GM12878 (cell line): ENCODE measurements around the gene CHRM5. TPM values are rescaled to one million over a fixed set of nuclear protein-coding genes. Genes with fewer than 3 reads are reported as not detected.

ENCODE experiments used
- ATAC-seq: fragments of 200-7000 bp; cut with Tn5 transposase; 3 replicates; pipeline ENCODE4 v1.9.1; 2020; ENCODE audit warnings: mild to moderate bottlenecking, moderate library complexity
- BruUV-seq: library from RNA; stranded (reverse); fragments of 400-500 nt; replicated peaks from 2 replicates; lab custom pipeline; 2021; lab: Mats Ljungman, UMichigan
- CTCF ChIA-PET: fragments of 300-600 bp; sonication (Branson Sonifier 250); formaldehyde crosslinking; extraction: SDS; loops from one replicate; lab custom pipeline; 2021; ENCODE audit warnings: inconsistent platforms; lab: Yijun Ruan, JAX
- POLR2A ChIA-PET: fragments of 350-600 bp; formaldehyde crosslinking; extraction: SDS; loops from one replicate; lab custom pipeline; 2021; ENCODE audit warnings: inconsistent platforms; lab: Charles Lee
- RAD21 ChIA-PET: fragments of 300-600 bp; sonication (Branson Sonifier 250); formaldehyde crosslinking; loops from one replicate; lab custom pipeline; 2023; ENCODE audit warnings: antibody characterized with exemption; ENCODE audit not compliant: unreplicated experiment; lab: Charles Lee
- SMC1A ChIA-PET: fragments of 300-600 bp; sonication (Branson Sonifier 250); formaldehyde crosslinking; loops from one replicate; lab custom pipeline; 2023; ENCODE audit not compliant: unreplicated experiment, uncharacterized antibody; lab: Charles Lee
- DNase-seq: peaks from one replicate; pipeline ENCODE4 v3.0.0-alpha.2; 2011; ENCODE audit warnings: low read depth, low spot score
- FAIRE-seq: peaks from 3 replicates; lab custom pipeline; 2011; peaks lifted over from hg19 to GRCh38; lab: Jason Lieb, UNC
- H2AFZ ChIP-seq: 2 replicates; pipeline ENCODE4 v1.6.0; 2011; ENCODE audit warnings: low read depth, low read length, control low read depth; ENCODE audit not compliant: control insufficient read depth
- H3K27ac ChIP-seq: 2 replicates; pipeline ENCODE4 v1.5.1; 2011; ENCODE audit warnings: control low read depth; ENCODE audit not compliant: control insufficient read depth, insufficient read depth
- H3K27me3 ChIP-seq, 2 experiments: replicated peaks in 1 of 2; 2 replicates each; pipeline versions ENCODE4 v1.6.0 to v1.6.1; 2011; ENCODE audit warnings: low read length in 1 of 2; ENCODE audit not compliant: control insufficient read depth in 2 of 2, insufficient read depth in 2 of 2
- H3K36me3 ChIP-seq, 2 experiments: 2 replicates each; pipeline ENCODE4 v1.5.1; 2011; ENCODE audit warnings: low read length in 1 of 2; ENCODE audit not compliant: control insufficient read depth in 2 of 2, insufficient read depth in 2 of 2
- H3K4me1 ChIP-seq: 2 replicates; pipeline ENCODE4 v1.6.1; 2011; ENCODE audit warnings: mild to moderate bottlenecking, low read length, moderate library complexity, mixed read lengths; ENCODE audit not compliant: control insufficient read depth, insufficient read depth
- H3K4me2 ChIP-seq: 2 replicates; pipeline ENCODE4 v1.6.0; 2011; ENCODE audit warnings: control low read depth; ENCODE audit not compliant: control insufficient read depth, insufficient read depth
- H3K4me3 ChIP-seq: fragments of 200-600 bp; sonication (generic); 2 replicates; pipeline ENCODE4 v1.5.1; 2016
- H3K79me2 ChIP-seq: 2 replicates; pipeline ENCODE4 v1.6.0; 2011; ENCODE audit warnings: low read length; ENCODE audit not compliant: control insufficient read depth, insufficient read depth
- H3K9ac ChIP-seq: 2 replicates; pipeline ENCODE4 v1.8.0; 2011; ENCODE audit warnings: low read length, control low read depth, mixed read lengths; ENCODE audit not compliant: control insufficient read depth, insufficient read depth
- H3K9me3 ChIP-seq: replicated peaks from 3 replicates; pipeline ENCODE4 v1.5.1; 2011; ENCODE audit warnings: mild to moderate bottlenecking, low read length; ENCODE audit not compliant: control insufficient read depth, insufficient read depth
- H4K20me1 ChIP-seq: 2 replicates; pipeline ENCODE4 v1.6.0; 2011; ENCODE audit not compliant: control insufficient read depth, insufficient read depth
- FOXM1 ChIP-seq: IDR thresholded peaks from 2 replicates; pipeline ENCODE4 v1.6.1; 2012; ENCODE audit warnings: low read depth, mild to moderate bottlenecking, inconsistent platforms, low read length, moderate library complexity
- LARP7 ChIP-seq: fragments of 450-650 bp; IDR thresholded peaks from 2 replicates; pipeline ENCODE4 v1.6.1; 2017; ENCODE audit warnings: mild to moderate bottlenecking
- NR2C2 ChIP-seq: IDR thresholded peaks from 2 replicates; pipeline ENCODE4 v1.6.1; 2011; ENCODE audit warnings: borderline replicate concordance, low read depth; ENCODE audit not compliant: control insufficient read depth, insufficient read length
- RBBP5 ChIP-seq: fragments of 200-600 bp; sonication (generic); conservative IDR thresholded peaks from 2 replicates; pipeline ENCODE4 v1.6.1; 2016
- SIX5 ChIP-seq: IDR thresholded peaks from 2 replicates; pipeline ENCODE4 v1.6.1; 2011; ENCODE audit warnings: mild to moderate bottlenecking, low read depth, low read length, moderate library complexity; ENCODE audit not compliant: severe bottlenecking
- ZBED1 ChIP-seq: IDR thresholded peaks from 2 replicates; pipeline ENCODE4 v1.6.1; 2016; ENCODE audit warnings: borderline replicate concordance
- ZNF274 ChIP-seq: IDR thresholded peaks from one replicate; pipeline ENCODE4 v1.8.0; 2011; ENCODE audit not compliant: insufficient read length, insufficient read depth
- ZNF622 ChIP-seq: fragments of 450-650 bp; IDR thresholded peaks from 2 replicates; pipeline ENCODE4 v1.6.1; 2017; ENCODE audit warnings: mild to moderate bottlenecking, inconsistent platforms
- ZZZ3 ChIP-seq: IDR thresholded peaks from 2 replicates; pipeline ENCODE4 v1.6.1; 2011; ENCODE audit warnings: low read depth; ENCODE audit not compliant: control insufficient read depth, insufficient read length
- WGBS: methylation state at CpG from one replicate; pipeline ENCODE4 v1.1.6; 2016; ENCODE audit warnings: low lambda C conversion rate; ENCODE audit not compliant: insufficient replicate concordance, insufficient coverage; ENCODE audit errors: missing lambda C conversion rate; 5-methylcytosine and 5-hydroxymethylcytosine counted together
- in situ Hi-C: fragments of 300-500 bp; cut with MboI; formaldehyde crosslinking; loops from 9 replicates; pipeline ENCODE4 v1.14.3; 2018; ENCODE audit warnings: mixed read lengths
- intact Hi-C: fragments of 100-400 bp; cut with micrococcal nuclease; formaldehyde crosslinking; loops from one replicate; pipeline ENCODE4 v1.14.2; 2022; ENCODE audit not compliant: unreplicated experiment
- polyA plus RNA-seq, 11 experiments: library from polyadenylated mRNA; depleted of rRNA in 4 of 11; unstranded in 6 of 11; stranded (reverse) in 5 of 11; fragments of >200 nt; fragmentation: Nextera tagmentation in 4 of 11; fragmentation: Illumina TruSeq in 1 of 11; extraction: Ambion mirVana in 4 of 11; extraction: Trizol in 1 of 11; gene quantifications; 1 replicate in 1 of 11; 2 replicates in 10 of 11; pipeline versions ENCODE4 v1.2.1 to v1.2.3, GENCODE V29; 2011 to 2016; ENCODE audit warnings: inconsistent platforms in 2 of 11, missing spikeins in 2 of 11, low read depth in 1 of 11
- total RNA-seq, 4 experiments: library from RNA; depleted of rRNA in 3 of 4; stranded (reverse); fragments of >200 nt in 3 of 4; fragmentation: Illumina TruSeq in 1 of 4; extraction: Trizol in 1 of 4; gene quantifications; 2 replicates each; pipeline versions ENCODE4 v1.2.1 to v1.2.3, GENCODE V29; 2013 to 2021
- TF ChIP-seq, protein P1 (sequence below): fragments of 450-650 bp; IDR thresholded peaks from 2 replicates; pipeline ENCODE4 v1.6.1; 2014; ENCODE audit warnings: mild to moderate bottlenecking
- TF ChIP-seq, protein P2 (sequence below): IDR thresholded peaks from 2 replicates; pipeline ENCODE4 v1.6.1; 2011; ENCODE audit warnings: borderline replicate concordance, low read depth, mild to moderate bottlenecking, moderate library complexity, low read length; ENCODE audit not compliant: insufficient read depth, poor library complexity, severe bottlenecking
- TF ChIP-seq, protein P3 (sequence below): fragments of 450-650 bp; IDR thresholded peaks from 2 replicates; pipeline ENCODE4 v1.6.1; 2016; ENCODE audit warnings: mild to moderate bottlenecking, moderate library complexity, borderline replicate concordance

The CHRM5 gene
- total and polyA plus RNA-seq, 10 of the 15 experiments (the other 5 are each of a cell fraction or from before 2014, with no cell fraction given): 0.01 to 0.10 (median 0.04) TPM; not detected in 6

DNA sequence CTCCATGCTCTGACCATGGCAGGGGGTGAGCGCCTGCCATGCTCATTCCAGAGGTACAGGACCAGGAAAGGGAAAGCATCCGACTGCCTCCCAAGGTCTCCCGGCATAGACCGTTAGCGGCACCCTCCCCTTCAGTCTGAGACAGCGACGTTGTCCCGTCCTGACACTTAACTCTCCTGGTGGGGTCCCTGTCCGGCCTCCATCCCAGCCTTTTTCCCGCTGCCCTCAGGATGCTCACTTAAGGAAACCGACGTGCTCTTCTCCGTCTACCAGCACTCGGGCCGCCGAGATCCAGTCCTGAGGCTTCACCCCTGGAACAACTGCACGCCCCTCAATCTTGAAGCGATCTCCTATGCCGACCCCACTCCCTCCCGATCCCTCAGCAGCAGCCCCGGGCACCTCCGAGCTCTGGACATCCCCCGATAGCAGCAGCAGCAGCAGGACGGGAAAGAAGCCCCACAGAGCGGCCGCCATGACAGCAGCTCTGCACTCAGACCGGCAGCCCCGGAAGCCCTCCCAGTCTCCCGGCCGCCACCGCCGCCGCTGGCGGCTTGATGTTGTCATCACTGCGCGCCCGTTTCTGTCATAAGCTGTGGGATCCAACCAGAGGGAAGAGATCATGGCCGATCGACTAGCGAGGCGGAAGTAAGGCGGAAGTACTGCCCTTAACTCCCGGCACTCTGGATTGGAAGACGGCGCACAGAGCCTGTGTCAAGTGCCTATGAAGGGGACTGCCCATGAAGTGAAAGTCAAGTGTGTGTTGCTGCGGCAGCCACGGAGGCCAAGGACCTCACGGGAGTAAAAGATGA lies 133.3 kb downstream of the CHRM5 start, which contains the start of the genes EMC7 and PGBD4 (continued):
- TF ChIP-seq, protein P1, sequence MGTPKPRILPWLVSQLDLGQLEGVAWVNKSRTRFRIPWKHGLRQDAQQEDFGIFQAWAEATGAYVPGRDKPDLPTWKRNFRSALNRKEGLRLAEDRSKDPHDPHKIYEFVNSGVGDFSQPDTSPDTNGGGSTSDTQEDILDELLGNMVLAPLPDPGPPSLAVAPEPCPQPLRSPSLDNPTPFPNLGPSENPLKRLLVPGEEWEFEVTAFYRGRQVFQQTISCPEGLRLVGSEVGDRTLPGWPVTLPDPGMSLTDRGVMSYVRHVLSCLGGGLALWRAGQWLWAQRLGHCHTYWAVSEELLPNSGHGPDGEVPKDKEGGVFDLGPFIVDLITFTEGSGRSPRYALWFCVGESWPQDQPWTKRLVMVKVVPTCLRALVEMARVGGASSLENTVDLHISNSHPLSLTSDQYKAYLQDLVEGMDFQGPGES: no peak
- TF ChIP-seq NR2C2 (no peak), ZBED1 (no peak), SIX5 (peak; percentile 75)

DNA sequence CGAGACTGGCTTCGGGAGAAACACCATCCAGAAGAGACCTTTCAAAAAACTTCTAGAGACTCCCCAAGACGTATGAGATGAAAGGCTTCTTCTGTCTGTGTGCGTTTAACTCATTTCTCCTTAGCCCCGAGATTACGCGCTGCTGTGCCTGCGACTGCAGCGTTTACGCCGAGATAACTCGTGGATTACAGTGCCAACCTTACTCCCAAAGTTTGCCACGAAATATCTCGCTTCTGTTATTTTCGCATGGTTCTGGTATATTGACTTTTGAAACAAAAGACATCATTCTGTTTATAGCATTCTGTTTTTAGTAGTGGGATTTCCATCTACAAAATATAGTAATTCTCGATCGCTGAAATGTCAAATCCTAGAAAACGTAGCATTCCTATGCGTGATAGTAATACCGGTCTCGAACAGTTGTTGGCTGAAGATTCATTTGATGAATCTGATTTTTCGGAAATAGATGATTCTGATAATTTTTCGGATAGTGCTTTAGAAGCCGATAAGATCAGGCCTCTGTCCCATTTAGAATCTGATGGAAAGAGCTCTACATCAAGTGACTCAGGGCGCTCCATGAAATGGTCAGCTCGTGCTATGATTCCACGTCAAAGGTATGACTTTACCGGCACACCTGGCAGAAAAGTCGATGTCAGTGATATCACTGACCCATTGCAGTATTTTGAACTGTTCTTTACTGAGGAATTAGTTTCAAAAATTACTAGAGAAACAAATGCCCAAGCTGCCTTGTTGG lies 134.1 kb downstream of the CHRM5 start:
- POLR2A ChIA-PET: interaction anchor here (0.5 to 0.9 kb wide), 2 partner anchors 21 to 1194 kb away, joined by 3 to 4 read pairs; no protein-coding TSS in a partner anchor
- no peaks in the 10 kb centered on the region for H3K9me3 ChIP-seq
- peak overlapping the region; percentile 89 for H3K9ac ChIP-seq
- no peak for DNase-seq
- BruUV-seq: TSS peak; percentile 89
- peak overlapping the region; percentile 48 for H3K4me2 ChIP-seq
- no peaks in the 10 kb centered on the region for H4K20me1 ChIP-seq
- H3K4me3 ChIP-seq: peak overlapping the region; percentile 69
- no peaks in the 10 kb centered on the region for H3K27me3 ChIP-seq
- 0 out of 4 replicates have a peak, but pooled peaks cover 0 to 3% of the 10 kb centered on the region in 2 experiments for H3K36me3 ChIP-seq
- H3K4me1 ChIP-seq: 0 out of 2 replicates have a peak, but pooled peaks cover 4% of the 10 kb centered on the region
- peak overlapping the region; percentile 98 for H2AFZ ChIP-seq
- CTCF ChIA-PET: interaction anchor here (0.6 to 1.4 kb wide), 4 partner anchors 53 to 836 kb away, joined by 3 to 8 read pairs (median 3); partner anchors contain the start of gene KATNBL1
- intact Hi-C loops: loop anchor here (5.0 to 10.0 kb wide), 2 partner anchors 265 to 482 kb away; partner anchors contain the start of genes GOLGA8B and LPCAT4
- in situ Hi-C loops: loop anchor here (5.0 kb wide), 1 partner anchor 115 kb away; no protein-coding TSS in a partner anchor
- H3K79me2 ChIP-seq: peaks cover 53% of the 10 kb centered on the region
- no peak for ATAC-seq
- WGBS: 27% methylated on average over 29 of the region's 29 CpGs
- RAD21 ChIA-PET: interaction anchor here (1.0 to 1.6 kb wide), 3 partner anchors 8 to 265 kb away, joined by 4 to 6 read pairs (median 6); partner anchors contain the start of gene KATNBL1
- SMC1A ChIA-PET: interaction anchor here (0.9 to 1.2 kb wide), 5 partner anchors 37 to 123 kb away, joined by 3 to 4 read pairs (median 3); partner anchors contain the start of genes EMC4 and KATNBL1
- H3K27ac ChIP-seq: peak overlapping the region; percentile 77
- no peak for FAIRE-seq
- TF ChIP-seq LARP7: 0 out of 2 replicates have a peak, but pooled peaks have one; percentile 24
- no peak for TF ChIP-seq ZZZ3
- TF ChIP-seq ZNF622: no peak
- no peak for TF ChIP-seq FOXM1
- TF ChIP-seq RBBP5: no peak
- TF ChIP-seq, protein P2, sequence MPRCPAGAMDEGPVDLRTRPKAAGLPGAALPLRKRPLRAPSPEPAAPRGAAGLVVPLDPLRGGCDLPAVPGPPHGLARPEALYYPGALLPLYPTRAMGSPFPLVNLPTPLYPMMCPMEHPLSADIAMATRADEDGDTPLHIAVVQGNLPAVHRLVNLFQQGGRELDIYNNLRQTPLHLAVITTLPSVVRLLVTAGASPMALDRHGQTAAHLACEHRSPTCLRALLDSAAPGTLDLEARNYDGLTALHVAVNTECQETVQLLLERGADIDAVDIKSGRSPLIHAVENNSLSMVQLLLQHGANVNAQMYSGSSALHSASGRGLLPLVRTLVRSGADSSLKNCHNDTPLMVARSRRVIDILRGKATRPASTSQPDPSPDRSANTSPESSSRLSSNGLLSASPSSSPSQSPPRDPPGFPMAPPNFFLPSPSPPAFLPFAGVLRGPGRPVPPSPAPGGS: no peak
- TF ChIP-seq, protein P3, sequence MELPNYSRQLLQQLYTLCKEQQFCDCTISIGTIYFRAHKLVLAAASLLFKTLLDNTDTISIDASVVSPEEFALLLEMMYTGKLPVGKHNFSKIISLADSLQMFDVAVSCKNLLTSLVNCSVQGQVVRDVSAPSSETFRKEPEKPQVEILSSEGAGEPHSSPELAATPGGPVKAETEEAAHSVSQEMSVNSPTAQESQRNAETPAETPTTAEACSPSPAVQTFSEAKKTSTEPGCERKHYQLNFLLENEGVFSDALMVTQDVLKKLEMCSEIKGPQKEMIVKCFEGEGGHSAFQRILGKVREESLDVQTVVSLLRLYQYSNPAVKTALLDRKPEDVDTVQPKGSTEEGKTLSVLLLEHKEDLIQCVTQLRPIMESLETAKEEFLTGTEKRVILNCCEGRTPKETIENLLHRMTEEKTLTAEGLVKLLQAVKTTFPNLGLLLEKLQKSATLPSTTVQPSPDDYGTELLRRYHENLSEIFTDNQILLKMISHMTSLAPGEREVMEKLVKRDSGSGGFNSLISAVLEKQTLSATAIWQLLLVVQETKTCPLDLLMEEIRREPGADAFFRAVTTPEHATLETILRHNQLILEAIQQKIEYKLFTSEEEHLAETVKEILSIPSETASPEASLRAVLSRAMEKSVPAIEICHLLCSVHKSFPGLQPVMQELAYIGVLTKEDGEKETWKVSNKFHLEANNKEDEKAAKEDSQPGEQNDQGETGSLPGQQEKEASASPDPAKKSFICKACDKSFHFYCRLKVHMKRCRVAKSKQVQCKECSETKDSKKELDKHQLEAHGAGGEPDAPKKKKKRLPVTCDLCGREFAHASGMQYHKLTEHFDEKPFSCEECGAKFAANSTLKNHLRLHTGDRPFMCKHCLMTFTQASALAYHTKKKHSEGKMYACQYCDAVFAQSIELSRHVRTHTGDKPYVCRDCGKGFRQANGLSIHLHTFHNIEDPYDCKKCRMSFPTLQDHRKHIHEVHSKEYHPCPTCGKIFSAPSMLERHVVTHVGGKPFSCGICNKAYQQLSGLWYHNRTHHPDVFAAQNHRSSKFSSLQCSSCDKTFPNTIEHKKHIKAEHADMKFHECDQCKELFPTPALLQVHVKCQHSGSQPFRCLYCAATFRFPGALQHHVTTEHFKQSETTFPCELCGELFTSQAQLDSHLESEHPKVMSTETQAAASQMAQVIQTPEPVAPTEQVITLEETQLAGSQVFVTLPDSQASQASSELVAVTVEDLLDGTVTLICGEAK: peak; percentile 5; the same call in 1 of the 2 replicates
- TF ChIP-seq ZNF274: no peak
